ENCODE results near the gene SNRNP25. TPM values are rescaled to one million over a fixed set of nuclear protein-coding genes. Genes with fewer than 3 reads are reported as not detected.
"Not testable (repeated sequence)": the region's sequence is repeated elsewhere in the genome, so short reads cannot be mapped to it uniquely, and the experiment has no call there.

The SNRNP25 gene
- total RNA-seq (44.7 and 70.3 TPM in 2 replicates), polyA plus RNA-seq (94.2 and 123 TPM in 2 replicates)

DNA sequence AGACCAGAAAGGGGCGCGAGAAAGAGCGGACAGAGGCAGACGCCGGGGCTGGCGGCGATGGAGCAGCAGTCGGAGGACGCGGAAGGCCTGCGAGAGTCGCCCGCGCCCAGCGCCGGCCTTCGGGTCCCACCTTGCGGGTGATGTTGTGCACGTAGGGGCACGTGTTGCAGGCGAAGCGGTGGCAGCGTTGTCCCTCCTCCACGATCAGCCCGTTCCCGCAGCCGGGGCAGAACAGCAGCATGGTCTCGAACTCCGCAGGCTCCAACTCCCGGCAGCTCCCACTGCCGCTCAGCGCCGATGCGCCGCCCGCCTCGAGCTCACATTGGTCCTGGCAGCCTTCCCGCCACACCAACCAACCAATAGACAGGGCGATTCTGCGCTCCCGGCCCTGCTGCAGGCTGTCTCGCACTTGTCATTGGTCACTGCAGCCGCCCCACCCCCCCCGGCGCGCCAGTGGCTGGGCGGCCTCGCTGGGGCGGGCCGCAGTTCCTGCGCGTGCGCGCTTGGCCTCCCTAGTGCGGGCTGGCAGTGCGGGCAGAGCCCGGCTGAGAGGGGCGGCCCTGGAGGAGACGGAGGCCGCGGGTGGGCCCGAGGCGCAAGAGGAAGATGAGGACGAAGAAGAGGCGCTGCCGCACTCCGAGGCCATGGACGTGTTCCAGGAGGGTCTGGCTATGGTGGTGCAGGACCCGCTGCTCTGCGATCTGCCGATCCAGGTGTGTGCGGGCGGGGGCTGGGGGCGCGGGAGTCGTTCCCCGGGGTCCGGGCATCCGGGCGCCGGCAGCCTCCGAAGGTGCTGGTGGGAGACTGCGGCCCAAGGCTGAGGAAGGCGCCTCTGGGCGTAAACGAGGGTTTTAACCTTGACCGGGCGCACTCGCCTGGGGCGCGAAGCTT, at the start of gene SNRNP25, which contains the start of gene POLR3K:
SNRNP25 (plus strand) TSS at position 483 of the 891 bp plus-strand sequence; CDS start at position 672, 189 bp downstream.
POLR3K (minus strand) TSS at position 263 of the 891 bp plus-strand sequence; CDS start at position 241, 22 bp downstream.
- peak; percentile 99 for DNase-seq (ENCODE audit: low read depth in 1 of 2, low spot score in 1 of 2)
- peak within 1 kb of the TSS; percentile 86 for H3K27ac ChIP-seq
- TF ChIP-seq, protein P1, sequence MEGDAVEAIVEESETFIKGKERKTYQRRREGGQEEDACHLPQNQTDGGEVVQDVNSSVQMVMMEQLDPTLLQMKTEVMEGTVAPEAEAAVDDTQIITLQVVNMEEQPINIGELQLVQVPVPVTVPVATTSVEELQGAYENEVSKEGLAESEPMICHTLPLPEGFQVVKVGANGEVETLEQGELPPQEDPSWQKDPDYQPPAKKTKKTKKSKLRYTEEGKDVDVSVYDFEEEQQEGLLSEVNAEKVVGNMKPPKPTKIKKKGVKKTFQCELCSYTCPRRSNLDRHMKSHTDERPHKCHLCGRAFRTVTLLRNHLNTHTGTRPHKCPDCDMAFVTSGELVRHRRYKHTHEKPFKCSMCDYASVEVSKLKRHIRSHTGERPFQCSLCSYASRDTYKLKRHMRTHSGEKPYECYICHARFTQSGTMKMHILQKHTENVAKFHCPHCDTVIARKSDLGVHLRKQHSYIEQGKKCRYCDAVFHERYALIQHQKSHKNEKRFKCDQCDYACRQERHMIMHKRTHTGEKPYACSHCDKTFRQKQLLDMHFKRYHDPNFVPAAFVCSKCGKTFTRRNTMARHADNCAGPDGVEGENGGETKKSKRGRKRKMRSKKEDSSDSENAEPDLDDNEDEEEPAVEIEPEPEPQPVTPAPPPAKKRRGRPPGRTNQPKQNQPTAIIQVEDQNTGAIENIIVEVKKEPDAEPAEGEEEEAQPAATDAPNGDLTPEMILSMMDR (IDR thresholded peaks at IDR 0.05; ENCODE audit: low read depth, low read length) = no peak

DNA sequence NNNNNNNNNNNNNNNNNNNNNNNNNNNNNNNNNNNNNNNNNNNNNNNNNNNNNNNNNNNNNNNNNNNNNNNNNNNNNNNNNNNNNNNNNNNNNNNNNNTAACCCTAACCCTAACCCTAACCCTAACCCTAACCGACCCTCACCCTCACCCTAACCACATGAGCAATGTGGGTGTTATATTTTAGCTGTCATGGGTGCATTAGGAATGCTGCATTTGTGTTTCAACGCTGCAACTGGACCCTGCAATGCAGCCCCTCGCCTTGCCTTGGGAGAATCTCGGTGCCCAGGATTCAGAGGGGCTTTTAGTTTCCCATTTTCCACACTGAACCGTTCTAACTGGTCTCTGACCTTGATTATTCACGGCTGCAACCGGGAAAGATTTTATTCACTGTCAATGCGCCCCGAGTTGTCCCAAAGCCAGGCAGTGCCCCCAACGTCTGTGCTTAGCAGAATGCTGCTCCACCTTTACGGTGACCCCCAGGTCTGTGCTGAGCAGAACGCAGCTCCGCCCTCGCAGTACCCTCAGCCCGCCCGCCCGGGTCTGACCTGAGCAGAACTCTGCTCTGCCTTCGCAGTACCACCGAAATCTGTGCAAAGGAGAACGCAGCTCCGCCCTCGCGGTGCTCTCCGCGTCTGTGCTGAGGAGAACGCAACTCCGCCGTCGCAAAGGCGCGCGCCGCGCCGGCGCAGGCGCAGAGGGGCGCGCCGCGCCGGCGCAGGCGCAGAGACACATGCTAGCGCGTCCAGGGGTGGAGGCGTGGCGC, 43.5 kb upstream of the SNRNP25 start:
- no peaks in the 10 kb centered on the region for H3K27me3 ChIP-seq
- no peaks in the 10 kb centered on the region for H3K9me3 ChIP-seq (ENCODE audit: low read depth)
- DNase-seq (ENCODE audit: low read depth in 1 of 2, low spot score in 1 of 2) = no peak
- no peaks in the 10 kb centered on the region for H3K36me3 ChIP-seq
- no peak overlapping the region for H3K27ac ChIP-seq
- TF ChIP-seq, protein P1 (IDR thresholded peaks at IDR 0.05; ENCODE audit: low read depth, low read length) = no peak
- H3K4me3 ChIP-seq = no peak overlapping the region
- no peaks in the 10 kb centered on the region for H3K4me1 ChIP-seq (ENCODE audit: low read depth)

More for the DNA sequence above, at the start of gene SNRNP25, which contains the start of gene POLR3K:
- Histone ChIP-seq H3K4me3 (peak within 1 kb of the TSS; percentile 71), H3K36me3 (peaks cover 21% of the 10 kb centered on the region), H3K27me3 (no peaks in the 10 kb centered on the region), H3K9me3 (ENCODE audit: low read depth) (no peaks in the 10 kb centered on the region), H3K4me1 (ENCODE audit: low read depth) (peaks cover 3% of the 10 kb centered on the region)

DNA sequence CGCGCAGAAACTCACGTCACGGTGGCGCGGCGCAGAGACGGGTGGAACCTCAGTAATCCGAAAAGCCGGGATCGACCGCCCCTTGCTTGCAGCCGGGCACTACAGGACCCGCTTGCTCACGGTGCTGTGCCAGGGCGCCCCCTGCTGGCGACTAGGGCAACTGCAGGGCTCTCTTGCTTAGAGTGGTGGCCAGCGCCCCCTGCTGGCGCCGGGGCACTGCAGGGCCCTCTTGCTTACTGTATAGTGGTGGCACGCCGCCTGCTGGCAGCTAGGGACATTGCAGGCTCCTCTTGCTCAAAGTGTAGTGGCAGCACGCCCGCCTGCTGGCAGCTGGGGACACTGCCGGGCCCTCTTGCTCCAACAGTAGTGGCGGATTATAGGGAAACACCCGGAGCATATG, 42.9 kb upstream of the SNRNP25 start:
- not testable (repeated sequence) for H3K4me1 ChIP-seq (ENCODE audit: low read depth); H3K36me3 ChIP-seq; H3K27me3 ChIP-seq; DNase-seq (ENCODE audit: low read depth in 1 of 2, low spot score in 1 of 2); H3K9me3 ChIP-seq (ENCODE audit: low read depth); H3K27ac ChIP-seq; H3K4me3 ChIP-seq
- TF ChIP-seq, protein P1 (IDR thresholded peaks at IDR 0.05; ENCODE audit: low read depth, low read length) = peak; percentile 36

DNA sequence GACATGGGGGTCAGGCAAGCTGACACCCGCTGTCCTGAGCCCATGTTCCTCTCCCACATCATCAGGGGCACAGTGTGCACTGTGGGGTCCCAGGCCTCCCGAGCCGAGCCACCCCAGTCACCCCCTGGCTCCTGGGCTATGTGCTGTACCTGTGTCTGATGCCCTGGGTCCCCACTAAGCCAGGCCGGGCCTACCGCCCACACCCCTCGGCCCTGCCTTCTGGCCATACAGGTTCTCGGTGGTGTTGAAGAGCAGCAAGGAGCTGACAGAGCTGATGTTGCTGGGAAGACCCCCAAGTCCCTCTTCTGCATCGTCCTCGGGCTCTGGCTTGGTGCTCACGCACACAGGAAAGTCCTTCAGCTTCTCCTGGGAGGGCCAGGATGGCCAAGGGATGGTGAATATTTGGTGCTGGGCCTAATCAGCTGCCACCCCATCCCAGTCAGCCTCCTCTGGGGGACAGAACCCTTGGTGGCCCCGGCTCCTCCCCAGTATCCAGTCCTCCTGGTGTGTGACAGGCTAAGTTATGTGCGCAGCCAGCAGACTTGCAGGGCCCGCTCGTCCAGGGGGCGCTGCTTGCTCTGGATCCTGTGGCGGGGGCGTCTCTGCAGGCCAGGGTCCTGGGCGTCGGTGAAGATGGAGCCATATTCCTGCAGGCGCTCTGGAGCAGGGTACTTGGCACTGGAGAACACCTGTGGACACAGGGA, 36.4 kb upstream of the SNRNP25 start:
- not testable (repeated sequence) for H3K36me3 ChIP-seq; H3K27me3 ChIP-seq; DNase-seq (ENCODE audit: low read depth in 1 of 2, low spot score in 1 of 2); H3K27ac ChIP-seq; H3K9me3 ChIP-seq (ENCODE audit: low read depth); H3K4me1 ChIP-seq (ENCODE audit: low read depth); H3K4me3 ChIP-seq

DNA sequence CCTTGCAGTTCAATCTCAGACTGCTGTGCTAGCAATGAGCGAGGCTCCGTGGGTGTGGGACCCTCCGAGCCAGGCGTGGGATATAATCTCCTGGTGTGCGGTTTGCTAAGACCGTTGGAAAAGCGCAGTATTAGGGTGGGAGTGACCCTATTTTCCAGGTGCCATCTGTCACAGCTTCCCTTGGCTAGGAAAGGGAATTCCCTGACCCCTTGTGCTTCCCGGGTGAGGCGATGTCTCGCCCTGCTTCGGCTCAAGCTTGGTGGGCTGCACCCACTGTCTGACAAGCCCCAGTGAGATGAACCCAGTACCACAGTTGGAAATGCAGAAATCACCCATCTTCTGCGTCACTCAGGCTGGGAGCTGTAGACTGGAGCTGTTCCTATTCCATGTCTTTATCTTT, 32.7 kb upstream of the SNRNP25 start:
- not testable (repeated sequence) for H3K9me3 ChIP-seq (ENCODE audit: low read depth); H3K36me3 ChIP-seq; H3K27me3 ChIP-seq; H3K27ac ChIP-seq; H3K4me1 ChIP-seq (ENCODE audit: low read depth); H3K4me3 ChIP-seq; DNase-seq (ENCODE audit: low read depth in 1 of 2, low spot score in 1 of 2)

DNA sequence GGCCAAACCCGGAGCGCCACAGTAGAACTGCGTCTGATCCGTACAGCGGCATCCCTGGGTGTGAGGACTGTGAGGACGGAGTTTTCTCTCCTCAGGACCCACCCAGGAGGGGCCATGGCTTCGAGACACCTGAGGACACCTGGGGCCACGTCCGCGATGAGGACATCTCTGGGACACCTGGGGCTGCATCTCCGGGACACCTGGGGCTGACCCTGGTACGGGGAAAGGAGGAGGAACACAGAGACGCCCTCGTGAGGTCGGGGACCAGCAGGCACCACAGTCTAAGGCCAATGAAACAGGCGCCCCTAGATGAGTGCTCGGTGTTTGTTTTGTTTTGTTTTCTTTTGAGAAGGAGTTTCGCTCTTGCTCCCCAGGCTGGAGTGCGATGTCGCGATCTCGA, 29.5 kb upstream of the SNRNP25 start:
- not testable (repeated sequence) for H3K36me3 ChIP-seq; H3K4me3 ChIP-seq; DNase-seq (ENCODE audit: low read depth in 1 of 2, low spot score in 1 of 2); H3K27me3 ChIP-seq; H3K4me1 ChIP-seq (ENCODE audit: low read depth); H3K9me3 ChIP-seq (ENCODE audit: low read depth); H3K27ac ChIP-seq

DNA sequence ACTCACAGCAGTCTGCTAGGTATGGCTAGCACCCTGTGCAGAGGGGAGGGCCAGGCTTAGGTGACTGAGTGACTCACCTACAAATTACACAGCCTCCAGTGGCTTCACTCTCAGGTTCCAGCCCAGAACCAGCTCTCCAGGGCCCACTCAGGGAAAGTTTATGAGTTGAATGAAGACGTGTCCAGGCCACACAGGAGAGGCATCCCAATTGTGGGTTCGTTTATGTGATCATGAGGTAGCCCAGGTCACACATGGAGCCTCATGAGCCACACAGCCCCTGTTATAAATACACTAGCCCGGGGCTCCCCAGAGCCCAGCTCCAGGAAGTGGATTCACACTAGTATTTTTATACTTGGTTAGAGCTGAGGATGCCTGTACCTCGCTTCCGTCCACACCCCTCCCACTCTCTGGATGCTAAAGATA, 27.7 kb upstream of the SNRNP25 start:
- H3K4me1 ChIP-seq (ENCODE audit: low read depth); H3K27ac ChIP-seq; H3K4me3 ChIP-seq; H3K9me3 ChIP-seq (ENCODE audit: low read depth); H3K27me3 ChIP-seq; H3K36me3 ChIP-seq; DNase-seq (ENCODE audit: low read depth in 1 of 2, low spot score in 1 of 2): not testable (repeated sequence)

DNA sequence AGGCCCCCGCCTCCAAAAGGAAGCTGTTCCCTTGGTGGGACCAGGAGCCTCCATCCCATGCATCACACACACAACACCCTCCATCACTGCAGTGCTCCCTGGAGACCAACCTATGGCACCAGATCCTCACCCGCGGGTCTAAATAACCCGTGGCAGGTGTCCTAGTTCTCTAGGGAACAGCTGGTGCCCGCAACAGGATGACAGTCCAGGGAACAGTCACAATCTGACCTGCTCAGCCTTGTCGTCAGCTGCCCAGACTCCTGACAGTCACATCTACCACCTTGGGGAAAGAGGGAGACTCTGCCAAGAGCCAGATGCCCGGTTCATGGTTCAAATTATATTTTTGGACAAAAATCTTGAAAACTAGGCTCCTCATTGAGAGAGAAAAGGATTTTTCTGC, 23.0 kb upstream of the SNRNP25 start:
- not testable (repeated sequence) for H3K27me3 ChIP-seq; H3K27ac ChIP-seq; H3K9me3 ChIP-seq (ENCODE audit: low read depth); H3K4me1 ChIP-seq (ENCODE audit: low read depth); H3K4me3 ChIP-seq; DNase-seq (ENCODE audit: low read depth in 1 of 2, low spot score in 1 of 2); H3K36me3 ChIP-seq

DNA sequence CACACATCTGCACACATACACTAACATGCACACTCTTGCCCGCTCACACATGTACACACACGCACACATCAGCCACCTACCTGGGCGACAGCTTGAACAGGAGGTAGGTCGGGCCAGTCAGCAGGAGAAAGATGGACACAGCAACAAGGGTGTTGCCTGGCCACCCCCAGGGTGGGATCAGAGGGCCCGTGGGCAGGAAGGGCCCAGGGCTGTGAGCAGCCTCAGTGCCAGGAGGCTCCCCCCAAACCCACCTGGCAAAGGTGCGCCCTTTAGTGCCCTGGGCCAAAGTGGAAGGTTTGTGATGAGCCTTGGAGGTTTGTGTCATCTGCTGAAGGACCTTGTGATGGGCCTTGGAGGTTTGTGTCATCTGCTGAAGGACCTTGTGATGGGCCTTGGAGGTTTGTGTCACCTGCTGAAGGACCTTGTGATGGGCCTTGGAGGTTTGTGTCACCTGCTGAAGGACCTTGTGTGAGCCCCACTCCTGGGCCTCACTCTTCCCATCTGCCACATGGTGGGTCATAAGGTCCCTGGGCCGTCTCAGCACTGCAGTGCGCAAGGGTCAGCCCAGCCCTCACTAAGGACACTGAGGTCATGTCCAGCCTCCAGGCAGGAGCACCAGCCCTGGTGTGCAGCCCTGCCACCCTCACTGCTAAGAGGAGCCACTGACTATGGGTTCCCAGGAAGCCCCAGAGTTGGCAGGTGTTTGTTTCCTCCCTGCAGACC, 20.3 kb upstream of the SNRNP25 start:
- not testable (repeated sequence) for DNase-seq (ENCODE audit: low read depth in 1 of 2, low spot score in 1 of 2); H3K9me3 ChIP-seq (ENCODE audit: low read depth); H3K27me3 ChIP-seq; H3K27ac ChIP-seq; H3K4me1 ChIP-seq (ENCODE audit: low read depth); H3K36me3 ChIP-seq; H3K4me3 ChIP-seq
